Ishikawa (cell line): Measurements from ENCODE around the gene ATAD2B.

ENCODE experiments used
- EP300 ChIP-seq: IDR thresholded peaks from 2 replicates; pipeline ENCODE4 v1.6.1; 2012; ENCODE audit warnings: borderline replicate concordance
- RAD21 ChIP-seq: IDR thresholded peaks from 2 replicates; pipeline ENCODE4 v1.6.1; 2012; ENCODE audit warnings: low read depth
- TCF12 ChIP-seq: IDR thresholded peaks from 2 replicates; pipeline ENCODE4 v1.6.1; 2012; ENCODE audit warnings: low read depth
- YY1 ChIP-seq: IDR thresholded peaks from 2 replicates; pipeline ENCODE4 v1.6.1; 2012; ENCODE audit warnings: low read depth
- TF ChIP-seq, protein P1 (sequence below): IDR thresholded peaks from 2 replicates; pipeline ENCODE4 v1.6.1; 2012

DNA sequence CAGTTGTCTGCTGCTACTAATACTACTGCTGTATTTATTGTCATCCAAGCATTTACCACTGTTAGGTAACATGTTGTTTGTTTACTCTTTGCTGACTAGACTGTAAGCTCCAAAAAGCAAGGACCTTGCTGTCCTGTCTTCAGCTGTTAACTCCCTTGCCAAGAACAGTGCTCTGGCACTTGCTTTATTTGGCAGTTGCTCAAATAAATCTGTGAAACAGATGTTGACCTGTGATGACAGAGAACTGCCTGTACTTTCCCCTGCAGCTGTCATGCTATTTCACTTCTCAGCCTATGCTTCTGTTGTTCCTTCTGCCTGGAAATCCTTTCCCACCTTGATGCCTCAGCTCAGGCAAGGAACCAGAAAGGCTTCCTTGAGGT is 181.2 kb downstream of the ATAD2B start:
- no peak for TF ChIP-seq YY1
- TF ChIP-seq, protein P1, sequence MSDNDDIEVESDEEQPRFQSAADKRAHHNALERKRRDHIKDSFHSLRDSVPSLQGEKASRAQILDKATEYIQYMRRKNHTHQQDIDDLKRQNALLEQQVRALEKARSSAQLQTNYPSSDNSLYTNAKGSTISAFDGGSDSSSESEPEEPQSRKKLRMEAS = no peak
- no peak for TF ChIP-seq TCF12
- no peak for TF ChIP-seq RAD21
- no peak for TF ChIP-seq EP300
